Progenitor cell of endocrine pancreas (in vitro differentiated cells): ENCODE results near the gene SRGAP1. TPM values are rescaled to one million over a fixed set of nuclear protein-coding genes. Genes with fewer than 3 reads are reported as not detected.

Experiments used
- DNase-seq: peaks from one replicate; pipeline ENCODE4 v3.0.0; 2021; ENCODE audit warnings: low spot score; ENCODE audit not compliant: unreplicated experiment
- H3K27ac Mint-ChIP-seq: 2 replicates; pipeline ENCODE4 v1.8.0; 2021; ENCODE audit warnings: mild to moderate bottlenecking, moderate library complexity, mixed read lengths
- H3K27me3 Mint-ChIP-seq: 2 replicates; pipeline ENCODE4 v1.8.0; 2021; ENCODE audit warnings: mixed read lengths
- H3K36me3 Mint-ChIP-seq: 2 replicates; pipeline ENCODE4 v1.8.0; 2022; ENCODE audit warnings: mixed read lengths; ENCODE audit not compliant: insufficient read depth
- H3K4me1 Mint-ChIP-seq: 2 replicates; pipeline ENCODE4 v1.8.0; 2021; ENCODE audit warnings: low read depth, mixed read lengths
- H3K4me3 Mint-ChIP-seq: 2 replicates; pipeline ENCODE4 v1.8.0; 2021; ENCODE audit warnings: low read depth, mild to moderate bottlenecking, moderate library complexity, mixed read lengths
- H3K9me3 Mint-ChIP-seq: 2 replicates; pipeline ENCODE4 v1.8.0; 2021; ENCODE audit warnings: low read depth, mixed read lengths
- total RNA-seq: library from RNA; stranded (reverse); gene quantifications from 2 replicates; pipeline ENCODE4 v1.2.1, GENCODE V29; 2021
- TF ChIP-seq, protein P1 (sequence below): fragments of 200-600 bp; sonication (generic); IDR thresholded peaks from one replicate; pipeline ENCODE4 v1.5.0; 2021; ENCODE audit warnings: antibody characterized with exemption, mild to moderate bottlenecking; ENCODE audit not compliant: unreplicated experiment

Gene SRGAP1
- total RNA-seq, 1 donor from 2014 or later, result 23.1 TPM

DNA sequence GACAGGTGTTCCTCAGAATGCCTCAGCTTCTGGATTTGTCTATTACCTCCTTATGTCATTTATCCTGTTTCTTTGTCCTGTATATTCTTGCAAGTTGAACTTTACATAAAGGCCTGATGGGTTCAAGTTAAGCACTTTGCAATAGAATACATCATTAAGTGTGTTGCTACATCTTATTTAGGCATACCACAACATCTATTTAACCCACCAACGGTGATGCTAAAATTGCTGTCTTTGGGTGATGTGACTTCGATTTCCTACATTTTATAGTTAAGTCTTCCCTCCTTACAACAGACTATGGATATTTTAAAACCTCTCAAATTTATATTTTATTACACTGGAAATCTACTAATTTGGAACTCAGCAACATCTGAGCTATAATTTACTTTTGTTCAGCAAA lies 206.6 kb downstream of the SRGAP1 start:
- DNase-seq, result no peak
- Mint-ChIP-seq H3K27ac (no peak overlapping the region), H3K36me3 (peaks cover 38% of the 10 kb centered on the region), H3K4me3 (no peak overlapping the region), H3K4me1 (no peaks in the 10 kb centered on the region), H3K9me3 (peaks cover 27% of the 10 kb centered on the region), H3K27me3 (no peaks in the 10 kb centered on the region)
- TF ChIP-seq, protein P1, sequence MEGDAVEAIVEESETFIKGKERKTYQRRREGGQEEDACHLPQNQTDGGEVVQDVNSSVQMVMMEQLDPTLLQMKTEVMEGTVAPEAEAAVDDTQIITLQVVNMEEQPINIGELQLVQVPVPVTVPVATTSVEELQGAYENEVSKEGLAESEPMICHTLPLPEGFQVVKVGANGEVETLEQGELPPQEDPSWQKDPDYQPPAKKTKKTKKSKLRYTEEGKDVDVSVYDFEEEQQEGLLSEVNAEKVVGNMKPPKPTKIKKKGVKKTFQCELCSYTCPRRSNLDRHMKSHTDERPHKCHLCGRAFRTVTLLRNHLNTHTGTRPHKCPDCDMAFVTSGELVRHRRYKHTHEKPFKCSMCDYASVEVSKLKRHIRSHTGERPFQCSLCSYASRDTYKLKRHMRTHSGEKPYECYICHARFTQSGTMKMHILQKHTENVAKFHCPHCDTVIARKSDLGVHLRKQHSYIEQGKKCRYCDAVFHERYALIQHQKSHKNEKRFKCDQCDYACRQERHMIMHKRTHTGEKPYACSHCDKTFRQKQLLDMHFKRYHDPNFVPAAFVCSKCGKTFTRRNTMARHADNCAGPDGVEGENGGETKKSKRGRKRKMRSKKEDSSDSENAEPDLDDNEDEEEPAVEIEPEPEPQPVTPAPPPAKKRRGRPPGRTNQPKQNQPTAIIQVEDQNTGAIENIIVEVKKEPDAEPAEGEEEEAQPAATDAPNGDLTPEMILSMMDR, result no peak

DNA sequence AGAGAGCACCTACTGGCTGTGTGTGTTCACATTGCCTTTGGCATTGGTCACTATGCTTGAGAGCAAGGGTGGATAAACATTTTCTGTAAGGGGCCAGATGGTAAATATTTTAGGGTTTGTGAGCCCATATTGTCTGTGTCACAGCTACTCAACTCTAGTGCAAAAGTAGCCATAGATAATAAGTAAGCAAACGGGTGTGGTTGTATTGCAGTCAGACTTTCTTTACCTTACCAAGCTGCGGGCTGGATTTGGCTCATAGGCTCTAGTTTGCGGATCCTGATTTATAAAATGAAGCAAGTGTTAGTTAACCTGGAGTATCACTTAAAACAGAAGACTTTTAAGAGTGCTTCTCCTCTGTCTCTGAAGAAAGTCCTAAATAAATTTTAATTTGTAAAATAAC lies 208.6 kb downstream of the SRGAP1 start:
- TF ChIP-seq, protein P1, result no peak
- peaks cover 31% of the 10 kb centered on the region for H3K36me3 Mint-ChIP-seq
- H3K27ac Mint-ChIP-seq, result no peak overlapping the region
- no peaks in the 10 kb centered on the region for H3K27me3 Mint-ChIP-seq
- peaks cover 26% of the 10 kb centered on the region for H3K9me3 Mint-ChIP-seq
- peaks cover 4% of the 10 kb centered on the region for H3K4me1 Mint-ChIP-seq
- H3K4me3 Mint-ChIP-seq, result no peak overlapping the region
- DNase-seq, result no peak

DNA sequence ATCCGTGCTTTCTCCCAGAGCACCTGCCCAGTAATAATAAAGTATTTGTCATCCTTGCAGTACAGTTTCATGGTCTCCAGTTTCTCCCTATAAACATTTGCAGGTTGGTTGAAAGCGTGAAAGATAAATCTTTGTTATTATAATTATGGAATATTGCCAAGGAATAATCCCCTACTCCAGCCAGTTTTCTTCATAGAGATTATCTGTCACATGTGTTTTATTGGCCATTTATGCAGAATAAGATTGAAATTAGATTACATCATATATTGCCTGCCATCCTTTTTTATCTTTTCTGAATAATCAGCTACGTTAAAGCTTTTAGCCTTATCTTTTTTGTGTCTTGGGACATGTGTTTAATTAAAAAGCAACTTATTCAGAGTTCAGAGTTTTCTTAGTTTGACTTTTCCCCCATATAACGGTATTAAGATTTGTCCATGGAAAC lies 209.6 kb downstream of the SRGAP1 start:
- peaks cover 4% of the 10 kb centered on the region for H3K4me1 Mint-ChIP-seq
- no peak for DNase-seq
- H3K4me3 Mint-ChIP-seq, result no peak overlapping the region
- H3K9me3 Mint-ChIP-seq, result peaks cover 20% of the 10 kb centered on the region
- H3K27me3 Mint-ChIP-seq, result no peaks in the 10 kb centered on the region
- TF ChIP-seq, protein P1, result no peak
- H3K36me3 Mint-ChIP-seq, result peaks cover 23% of the 10 kb centered on the region
- H3K27ac Mint-ChIP-seq, result no peak overlapping the region

DNA sequence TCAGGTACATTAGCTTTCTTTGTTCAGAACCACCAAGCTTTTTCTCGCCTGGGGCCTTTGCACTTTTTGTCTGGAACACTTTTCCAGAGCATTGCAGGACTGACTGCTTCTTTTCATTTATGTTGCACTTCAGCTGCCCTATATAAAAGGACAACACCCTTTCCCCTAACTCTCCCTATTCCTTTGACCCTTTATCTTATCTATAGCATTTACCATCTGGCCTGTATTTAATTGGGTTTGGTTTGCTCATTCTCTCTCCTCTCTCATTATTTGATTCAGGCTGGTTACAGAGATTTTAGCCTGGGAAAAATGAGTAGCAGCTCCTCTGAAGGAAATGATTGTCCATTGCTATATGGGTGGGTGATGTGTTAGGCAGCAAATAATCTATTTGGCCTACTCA lies 212.2 kb downstream of the SRGAP1 start:
- TF ChIP-seq, protein P1, result no peak
- no peak overlapping the region for H3K4me3 Mint-ChIP-seq
- peaks cover 6% of the 10 kb centered on the region for H3K9me3 Mint-ChIP-seq
- no peak for DNase-seq
- H3K27ac Mint-ChIP-seq, result no peak overlapping the region
- H3K36me3 Mint-ChIP-seq, result peaks cover 10% of the 10 kb centered on the region
- no peaks in the 10 kb centered on the region for H3K27me3 Mint-ChIP-seq
- peaks cover 4% of the 10 kb centered on the region for H3K4me1 Mint-ChIP-seq

DNA sequence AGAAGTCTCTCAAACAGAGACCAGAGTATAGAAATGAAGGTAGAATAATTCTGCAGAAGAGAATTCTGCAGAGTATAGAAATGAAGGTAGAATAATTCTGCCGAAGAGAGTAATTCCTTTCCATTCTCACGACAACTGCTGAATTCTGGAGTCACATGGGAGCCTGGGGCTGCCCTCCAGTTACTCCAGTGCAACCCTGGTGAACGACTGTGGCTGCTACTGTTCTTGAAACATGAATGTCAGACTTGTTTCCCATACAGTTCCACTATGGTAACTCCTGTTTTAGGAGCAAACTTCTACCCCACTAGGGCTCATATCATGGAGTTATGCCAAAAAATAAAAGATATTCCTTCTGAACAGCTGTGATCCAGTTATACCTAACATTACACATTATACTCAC lies 213.2 kb downstream of the SRGAP1 start:
- no peak overlapping the region for H3K27ac Mint-ChIP-seq

More for the DNA sequence above, 213.2 kb downstream of the SRGAP1 start:
- Mint-ChIP-seq H3K27me3 (no peaks in the 10 kb centered on the region), H3K9me3 (peaks cover 6% of the 10 kb centered on the region), H3K4me3 (no peak overlapping the region), H3K36me3 (peaks cover 6% of the 10 kb centered on the region), H3K4me1 (peaks cover 4% of the 10 kb centered on the region)
- TF ChIP-seq, protein P1, result no peak
- DNase-seq, result no peak
